ENCODE data around the gene DTNA. TPM values are rescaled to one million over a fixed set of nuclear protein-coding genes. Genes with fewer than 3 reads are reported as not detected.
A peak's percentile ranks its signal among the peaks of the same experiment; 100 is the strongest.
"Not testable (repeated sequence)": the region's sequence is repeated elsewhere in the genome, so short reads cannot be mapped to it uniquely, and the experiment has no call there.

The DTNA gene
- total RNA-seq, 1 donor from 2014 or later: 1.6 TPM

- peak; percentile 34 for DNase-seq (ENCODE audit: low read depth)
- FAIRE-seq: no peak
- Histone ChIP-seq H3K36me3 (ENCODE audit: control insufficient read depth, insufficient read depth, low read length) (no peaks in the 10 kb centered on the region), H3K27me3 (ENCODE audit: control insufficient read depth, insufficient read depth, low read length) (no peaks in the 10 kb centered on the region), H3K4me3 (ENCODE audit: low read depth, low read length) (no peak overlapping the region)
- TF ChIP-seq, protein P1, sequence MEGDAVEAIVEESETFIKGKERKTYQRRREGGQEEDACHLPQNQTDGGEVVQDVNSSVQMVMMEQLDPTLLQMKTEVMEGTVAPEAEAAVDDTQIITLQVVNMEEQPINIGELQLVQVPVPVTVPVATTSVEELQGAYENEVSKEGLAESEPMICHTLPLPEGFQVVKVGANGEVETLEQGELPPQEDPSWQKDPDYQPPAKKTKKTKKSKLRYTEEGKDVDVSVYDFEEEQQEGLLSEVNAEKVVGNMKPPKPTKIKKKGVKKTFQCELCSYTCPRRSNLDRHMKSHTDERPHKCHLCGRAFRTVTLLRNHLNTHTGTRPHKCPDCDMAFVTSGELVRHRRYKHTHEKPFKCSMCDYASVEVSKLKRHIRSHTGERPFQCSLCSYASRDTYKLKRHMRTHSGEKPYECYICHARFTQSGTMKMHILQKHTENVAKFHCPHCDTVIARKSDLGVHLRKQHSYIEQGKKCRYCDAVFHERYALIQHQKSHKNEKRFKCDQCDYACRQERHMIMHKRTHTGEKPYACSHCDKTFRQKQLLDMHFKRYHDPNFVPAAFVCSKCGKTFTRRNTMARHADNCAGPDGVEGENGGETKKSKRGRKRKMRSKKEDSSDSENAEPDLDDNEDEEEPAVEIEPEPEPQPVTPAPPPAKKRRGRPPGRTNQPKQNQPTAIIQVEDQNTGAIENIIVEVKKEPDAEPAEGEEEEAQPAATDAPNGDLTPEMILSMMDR (IDR thresholded peaks at IDR 0.05; ENCODE audit: insufficient read depth, low read length, severe bottlenecking): no peak
Observed at GRCh38 chr18:34710934-34711333, 836 bp downstream of the DTNA start.

- H3K27me3 ChIP-seq (ENCODE audit: control insufficient read depth, insufficient read depth, low read length); H3K36me3 ChIP-seq (ENCODE audit: control insufficient read depth, insufficient read depth, low read length); DNase-seq (ENCODE audit: low read depth); FAIRE-seq; H3K4me3 ChIP-seq (ENCODE audit: low read depth, low read length): not testable (repeated sequence)
Observed at GRCh38 chr18:34716111-34716510, 6.0 kb downstream of the DTNA start.

GRCh38 chr18:34718610-34719009 lies 8.5 kb downstream of the DTNA start:
- DNase-seq (ENCODE audit: low read depth): no peak
- TF ChIP-seq, protein P1 (IDR thresholded peaks at IDR 0.05; ENCODE audit: insufficient read depth, low read length, severe bottlenecking): no peak
- H3K36me3 ChIP-seq (ENCODE audit: control insufficient read depth, insufficient read depth, low read length): no peaks in the 10 kb centered on the region
- H3K27me3 ChIP-seq (ENCODE audit: control insufficient read depth, insufficient read depth, low read length): no peaks in the 10 kb centered on the region
- no peak for FAIRE-seq
- H3K4me3 ChIP-seq (ENCODE audit: low read depth, low read length): no peak overlapping the region

DNA sequence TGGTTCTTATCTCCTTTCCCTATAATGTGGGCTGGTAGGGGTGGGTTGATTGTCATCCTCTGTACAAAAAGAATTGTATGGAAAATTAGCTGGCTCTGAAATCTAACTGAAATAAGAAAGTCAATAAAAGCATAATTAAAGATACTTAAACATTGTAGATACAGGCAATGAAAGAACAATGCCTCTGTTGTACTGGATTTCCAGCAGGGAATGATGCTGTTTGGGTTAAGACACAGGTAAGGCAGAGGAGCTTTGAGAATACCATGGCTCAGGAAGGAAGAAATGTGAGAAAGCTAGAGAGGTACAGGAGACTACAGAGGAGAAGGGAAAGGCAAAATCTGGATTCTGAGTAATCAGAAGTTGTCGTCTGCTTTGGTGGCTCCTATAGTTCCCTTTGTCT lies 10.1 kb downstream of the DTNA start:
- DNase-seq (ENCODE audit: low read depth) (no peak), FAIRE-seq (no peak)
- H3K27me3 ChIP-seq (ENCODE audit: control insufficient read depth, insufficient read depth, low read length): no peaks in the 10 kb centered on the region
- H3K36me3 ChIP-seq (ENCODE audit: control insufficient read depth, insufficient read depth, low read length): no peaks in the 10 kb centered on the region
- TF ChIP-seq, protein P1 (IDR thresholded peaks at IDR 0.05; ENCODE audit: insufficient read depth, low read length, severe bottlenecking): no peak
- no peak overlapping the region for H3K4me3 ChIP-seq (ENCODE audit: low read depth, low read length)

GRCh38 chr18:34723143-34723542 lies 13.0 kb downstream of the DTNA start:
- Histone ChIP-seq H3K4me3 (ENCODE audit: low read depth, low read length) (no peak overlapping the region), H3K27me3 (ENCODE audit: control insufficient read depth, insufficient read depth, low read length) (no peaks in the 10 kb centered on the region), H3K36me3 (ENCODE audit: control insufficient read depth, insufficient read depth, low read length) (no peaks in the 10 kb centered on the region)
- no peak for DNase-seq (ENCODE audit: low read depth)
- TF ChIP-seq, protein P1 (IDR thresholded peaks at IDR 0.05; ENCODE audit: insufficient read depth, low read length, severe bottlenecking): no peak
- FAIRE-seq: no peak

- DNase-seq (ENCODE audit: low read depth); H3K27me3 ChIP-seq (ENCODE audit: control insufficient read depth, insufficient read depth, low read length); FAIRE-seq; H3K36me3 ChIP-seq (ENCODE audit: control insufficient read depth, insufficient read depth, low read length); H3K4me3 ChIP-seq (ENCODE audit: low read depth, low read length): not testable (repeated sequence)
Observed at GRCh38 chr18:34725737-34726136, 15.6 kb downstream of the DTNA start.

- no peak for FAIRE-seq
- H3K36me3 ChIP-seq (ENCODE audit: control insufficient read depth, insufficient read depth, low read length): no peaks in the 10 kb centered on the region
- DNase-seq (ENCODE audit: low read depth): no peak
- H3K4me3 ChIP-seq (ENCODE audit: low read depth, low read length): no peak overlapping the region
- TF ChIP-seq, protein P1 (IDR thresholded peaks at IDR 0.05; ENCODE audit: insufficient read depth, low read length, severe bottlenecking): no peak
- H3K27me3 ChIP-seq (ENCODE audit: control insufficient read depth, insufficient read depth, low read length): no peaks in the 10 kb centered on the region
Observed at GRCh38 chr18:34726286-34727004, 16.3 kb downstream of the DTNA start.
